ENCODE measurements around the gene APOL1.
"Not testable (repeated sequence)": the region's sequence is repeated elsewhere in the genome, so short reads cannot be mapped to it uniquely, and the experiment has no call there.

Gene APOL1, protein sequence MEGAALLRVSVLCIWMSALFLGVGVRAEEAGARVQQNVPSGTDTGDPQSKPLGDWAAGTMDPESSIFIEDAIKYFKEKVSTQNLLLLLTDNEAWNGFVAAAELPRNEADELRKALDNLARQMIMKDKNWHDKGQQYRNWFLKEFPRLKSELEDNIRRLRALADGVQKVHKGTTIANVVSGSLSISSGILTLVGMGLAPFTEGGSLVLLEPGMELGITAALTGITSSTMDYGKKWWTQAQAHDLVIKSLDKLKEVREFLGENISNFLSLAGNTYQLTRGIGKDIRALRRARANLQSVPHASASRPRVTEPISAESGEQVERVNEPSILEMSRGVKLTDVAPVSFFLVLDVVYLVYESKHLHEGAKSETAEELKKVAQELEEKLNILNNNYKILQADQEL

DNA sequence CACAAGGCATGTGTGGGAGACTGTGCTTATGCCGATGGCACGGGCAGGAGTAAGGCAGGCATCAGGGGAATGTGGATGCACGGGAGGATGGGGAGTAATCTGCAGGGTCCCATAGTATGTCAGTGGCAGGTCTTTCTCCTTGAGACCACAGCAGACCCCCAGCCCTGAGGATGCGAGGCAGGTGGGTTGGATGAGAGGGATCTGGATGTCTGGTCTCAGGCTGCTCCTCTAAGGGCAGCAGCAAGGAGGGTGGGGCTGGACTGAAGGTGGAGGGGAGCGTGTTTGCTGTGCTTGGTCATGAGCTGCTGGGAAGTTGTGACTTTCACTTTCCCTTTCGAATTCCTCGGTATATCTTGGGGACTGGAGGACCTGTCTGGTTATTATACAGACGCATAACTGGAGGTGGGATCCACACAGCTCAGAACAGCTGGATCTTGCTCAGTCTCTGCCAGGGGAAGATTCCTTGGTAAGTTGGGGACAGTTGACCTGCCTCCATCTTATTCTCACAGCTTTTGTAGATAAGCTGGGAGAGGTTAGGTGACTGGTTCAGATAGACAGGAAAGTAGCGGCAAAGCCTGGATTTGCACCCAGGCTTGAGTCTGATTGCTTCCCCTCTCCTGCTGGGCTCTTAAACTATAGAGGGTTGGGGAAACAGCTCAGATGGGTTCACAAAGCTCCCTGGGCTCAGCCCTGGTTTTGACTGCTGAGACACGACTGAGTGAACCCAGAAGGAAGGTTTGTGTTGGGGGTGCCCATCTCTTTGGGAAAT lies at the start of gene APOL1:
TSS of gene APOL1 (plus strand) at position 380 of the 769 bp plus-strand sequence. CDS start 1,823 bp downstream, outside the sequence.
- peak; percentile 84 for DNase-seq (ENCODE audit: low spot score)
- FAIRE-seq, result peak; percentile 76

DNA sequence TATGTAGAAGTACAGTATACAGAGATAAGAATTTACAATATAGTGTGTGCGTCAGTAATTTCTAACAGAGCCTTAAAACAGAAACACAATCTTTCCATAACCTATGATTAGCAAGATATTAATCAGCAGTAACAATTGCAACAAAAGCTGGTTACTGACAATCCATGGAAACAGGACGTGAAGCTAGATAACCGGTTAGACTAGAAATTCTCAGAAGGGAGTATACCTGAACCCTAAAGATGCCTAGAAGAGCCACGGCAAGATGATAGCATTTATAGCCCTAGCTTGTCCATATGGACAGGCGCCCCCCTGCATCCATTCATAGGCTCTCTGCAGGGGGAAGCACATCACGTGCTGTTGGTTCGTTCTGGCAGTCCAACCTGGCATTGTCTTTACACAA lies 49.5 kb upstream of the APOL1 start:
- not testable (repeated sequence) for FAIRE-seq; DNase-seq (ENCODE audit: low spot score)

DNA sequence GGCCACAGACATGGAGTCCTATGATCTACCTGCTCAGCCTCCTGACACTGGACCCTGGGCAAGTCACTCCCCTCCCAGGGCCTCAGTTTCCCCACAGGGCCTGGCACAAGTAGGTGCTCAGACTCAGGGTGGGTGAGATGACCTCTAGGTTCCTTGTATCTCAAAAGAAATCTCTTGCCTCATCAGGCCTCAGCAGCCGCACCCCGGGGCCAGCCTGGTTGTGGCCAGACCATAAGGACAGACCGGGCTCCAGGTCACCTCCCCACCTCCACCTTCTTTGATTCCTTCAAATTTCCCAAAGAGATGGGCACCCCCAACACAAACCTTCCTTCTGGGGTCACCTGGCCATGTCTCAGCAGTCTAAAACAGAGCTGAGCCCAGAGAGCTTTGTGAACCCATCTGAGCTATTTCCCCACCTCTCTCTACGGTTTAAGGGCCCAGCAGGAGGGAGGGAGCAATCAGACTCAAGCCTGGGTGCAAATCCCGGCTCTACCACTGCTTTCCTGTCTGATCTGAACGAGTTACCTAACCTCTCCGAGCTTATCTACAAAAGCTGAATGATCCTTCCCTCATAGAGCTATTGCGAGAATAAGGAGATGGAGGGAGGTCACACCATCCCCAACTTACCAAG lies 48.8 kb upstream of the APOL1 start:
- FAIRE-seq (no peak), DNase-seq (ENCODE audit: low spot score) (no peak)

DNA sequence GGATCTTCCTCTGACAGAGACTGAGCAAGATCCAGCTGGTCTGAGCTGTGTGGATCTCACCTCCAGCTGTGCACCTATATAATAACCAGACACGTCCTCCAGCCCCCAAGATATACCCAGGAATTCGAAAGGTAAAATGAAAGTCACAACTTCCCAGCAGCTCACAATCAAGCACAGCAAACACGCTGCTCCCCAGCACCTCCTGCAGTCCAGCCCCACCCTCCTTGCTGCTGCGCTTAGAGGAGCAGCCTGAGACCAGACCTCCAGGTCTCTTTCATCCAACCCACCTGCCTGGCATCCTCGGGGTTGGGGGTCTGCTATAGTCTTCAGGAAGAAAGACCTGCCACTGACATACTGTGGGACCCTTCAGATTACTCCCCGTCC lies 48.3 kb upstream of the APOL1 start:
- no peak for FAIRE-seq
- DNase-seq (ENCODE audit: low spot score), result no peak

DNA sequence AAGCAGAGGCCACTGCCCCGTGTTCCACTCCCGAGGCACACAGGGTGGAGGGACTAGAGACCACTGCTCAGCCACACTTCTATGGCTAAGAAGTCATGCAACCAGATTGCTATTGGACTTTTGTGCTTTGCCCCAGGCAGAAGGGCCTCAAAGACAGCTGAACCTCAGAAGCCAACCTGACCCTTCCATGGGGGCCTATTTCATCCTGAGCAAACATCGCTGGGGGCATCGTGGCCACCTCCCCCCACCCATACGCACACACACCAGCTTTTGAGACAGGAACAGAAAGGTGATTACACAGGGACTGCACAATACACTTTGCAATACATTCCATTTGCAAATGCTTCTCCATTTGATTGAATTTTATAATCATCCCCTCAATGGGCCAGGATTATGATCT lies 47.4 kb upstream of the APOL1 start:
- FAIRE-seq; DNase-seq (ENCODE audit: low spot score): not testable (repeated sequence)

DNA sequence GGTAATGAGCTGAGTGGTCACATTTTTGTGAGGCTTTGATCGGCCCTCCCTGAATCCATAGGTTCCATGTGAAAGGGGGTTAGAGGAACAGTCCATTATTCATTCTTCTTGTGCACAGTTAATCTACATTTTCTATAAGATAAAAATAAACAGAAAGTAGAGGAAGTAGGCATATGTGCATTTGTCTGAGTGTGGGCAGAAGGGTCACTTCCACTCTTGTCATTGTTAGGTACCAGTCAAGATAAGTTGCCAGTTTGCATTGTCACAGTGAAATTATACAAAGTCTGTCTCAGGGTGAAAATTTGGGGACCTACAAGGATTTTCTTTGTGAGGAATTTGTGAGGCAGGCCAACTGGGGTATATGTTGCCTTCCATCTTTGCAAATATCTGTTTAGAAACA lies 46.7 kb upstream of the APOL1 start:
- DNase-seq (ENCODE audit: low spot score), result no peak
- FAIRE-seq, result no peak

DNA sequence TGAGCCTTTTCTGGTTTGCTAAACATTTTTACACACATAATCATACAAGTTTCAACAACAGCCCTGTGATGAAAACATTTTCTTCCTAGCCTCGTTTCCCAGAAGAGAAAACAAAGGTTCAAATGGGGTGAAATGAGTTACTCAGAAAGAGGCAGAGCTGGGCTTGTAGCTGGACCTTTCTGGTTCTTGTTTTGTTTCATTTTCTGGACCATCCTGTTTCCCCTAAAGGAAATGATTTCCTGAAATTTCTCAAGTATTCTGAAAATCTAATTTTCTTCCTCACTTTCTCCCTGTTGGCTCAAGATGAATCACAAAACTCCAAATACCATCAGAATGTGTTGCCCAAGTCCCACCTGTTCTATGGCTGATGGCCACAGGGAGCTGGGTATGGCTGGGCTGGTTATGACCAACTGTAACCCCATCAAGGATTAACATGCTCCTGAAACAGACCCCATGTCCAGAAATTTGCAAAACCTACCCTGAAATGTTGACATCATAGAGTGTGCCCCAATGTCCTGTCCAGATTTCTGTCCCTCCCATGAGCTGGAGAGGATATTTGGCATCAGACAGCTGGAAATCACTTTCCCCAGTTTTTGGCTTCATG lies 44.7 kb upstream of the APOL1 start:
- no peak for FAIRE-seq
- DNase-seq (ENCODE audit: low spot score), result no peak

DNA sequence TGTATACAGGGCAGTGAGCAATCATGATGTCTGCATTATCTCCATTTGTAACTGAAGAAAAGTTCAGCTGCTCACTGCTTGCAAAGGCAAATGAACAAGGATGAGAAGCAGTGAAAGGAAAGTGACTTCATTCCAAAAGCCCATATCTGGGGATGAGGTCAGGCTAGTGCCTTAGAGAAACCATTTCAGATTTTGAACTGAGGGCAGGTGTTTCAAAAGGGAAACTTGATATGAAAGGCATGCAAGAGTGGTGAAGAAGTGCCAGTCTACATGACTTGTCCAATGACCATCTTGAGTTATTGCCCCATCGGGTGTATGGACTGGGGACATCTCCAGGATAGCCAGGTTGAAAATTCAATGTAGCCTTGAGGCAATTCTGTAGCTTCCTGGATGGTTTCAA lies 44.0 kb upstream of the APOL1 start:
- DNase-seq (ENCODE audit: low spot score), result no peak
- no peak for FAIRE-seq

DNA sequence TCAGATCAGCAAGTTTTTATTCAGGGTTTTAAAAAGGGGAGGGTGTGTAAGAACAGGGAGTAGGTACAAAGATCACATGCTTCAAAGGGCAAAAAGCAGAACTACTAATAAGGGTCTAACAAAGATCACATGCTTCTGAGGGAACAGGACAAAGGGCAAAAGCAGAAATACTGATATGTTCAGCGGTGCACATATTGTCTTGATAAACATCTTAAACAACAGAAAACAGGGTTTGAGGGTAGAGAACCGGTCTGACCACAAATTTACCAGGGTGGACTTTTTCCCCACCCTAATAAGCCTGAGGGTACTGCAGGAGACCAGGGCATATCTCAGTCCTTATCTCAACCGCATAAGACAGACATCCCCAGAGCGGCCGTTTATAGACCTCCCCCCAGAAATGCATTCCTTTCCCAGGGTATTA lies 43.4 kb upstream of the APOL1 start:
- not testable (repeated sequence) for DNase-seq (ENCODE audit: low spot score); FAIRE-seq

DNA sequence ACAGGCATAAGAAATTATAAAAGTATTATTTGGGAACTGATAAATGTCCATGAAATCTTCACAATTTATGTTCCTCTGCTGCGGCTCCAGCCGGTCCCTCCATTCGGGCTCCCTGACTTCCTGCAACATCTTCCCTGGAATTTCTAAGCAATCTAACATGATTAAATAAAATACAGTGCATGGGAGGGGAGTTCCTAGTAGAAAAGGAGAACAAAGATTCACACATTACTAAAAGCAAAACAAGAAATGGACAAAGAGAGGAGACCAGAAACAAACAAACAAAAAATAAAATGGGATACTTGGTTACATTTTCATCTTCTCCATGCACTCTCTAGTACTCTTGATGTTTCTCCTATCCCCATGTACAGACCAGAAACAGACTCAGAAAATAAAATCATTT lies 42.7 kb upstream of the APOL1 start:
- no peak for FAIRE-seq
- no peak for DNase-seq (ENCODE audit: low spot score)

DNA sequence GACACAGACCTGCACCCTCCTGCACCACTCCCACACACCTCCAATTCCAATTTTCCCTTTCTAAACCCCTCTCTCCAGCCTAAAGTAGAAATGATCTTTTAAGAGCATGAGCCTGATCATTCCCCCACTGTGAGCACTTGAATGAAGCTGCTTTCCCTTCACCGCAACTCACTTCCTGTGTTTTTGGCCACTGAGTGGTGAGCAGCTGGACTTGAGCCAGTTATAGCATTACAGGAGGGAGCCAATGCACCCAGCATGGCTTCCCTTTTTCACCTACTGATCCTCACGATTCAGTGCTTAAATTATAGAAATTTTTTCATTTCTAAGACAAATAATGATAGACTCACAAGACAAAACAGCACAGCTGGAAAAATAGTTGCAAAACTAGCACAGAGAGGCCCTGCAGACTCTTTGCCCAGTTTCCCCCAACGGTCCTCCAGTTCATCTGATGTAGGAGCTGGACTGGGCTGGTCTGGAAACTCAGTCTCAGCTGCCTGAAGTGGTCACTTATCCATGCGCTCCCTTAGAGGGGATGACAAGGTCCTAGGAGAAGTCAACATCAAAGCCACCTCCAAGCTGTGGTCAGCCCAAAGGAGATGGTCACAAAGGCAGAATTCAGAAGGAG lies 41.6 kb upstream of the APOL1 start:
- DNase-seq (ENCODE audit: low spot score), result peak; percentile 18

DNA sequence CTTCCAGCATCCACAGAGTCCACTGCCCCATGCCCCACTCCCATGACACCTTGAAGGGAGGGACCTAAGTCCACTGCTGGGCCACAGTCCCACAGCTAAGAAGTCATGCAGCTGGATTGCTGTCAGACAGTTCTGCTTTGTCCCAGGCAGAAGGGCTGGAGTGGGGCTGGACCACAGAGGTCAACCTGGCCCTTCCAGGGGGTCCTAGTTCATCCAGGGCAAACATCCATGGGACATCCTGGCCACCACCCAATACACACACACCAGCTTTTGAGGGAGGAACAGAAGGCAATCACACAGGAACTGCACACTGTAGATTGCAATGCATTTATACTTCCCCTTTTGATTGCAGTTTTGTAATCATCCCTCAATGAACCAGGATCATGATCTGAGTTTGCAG lies 40.0 kb upstream of the APOL1 start:
- DNase-seq (ENCODE audit: low spot score) (no peak), FAIRE-seq (no peak)

More for the DNA sequence above, 41.6 kb upstream of the APOL1 start:
- peak; percentile 25 for FAIRE-seq

DNA sequence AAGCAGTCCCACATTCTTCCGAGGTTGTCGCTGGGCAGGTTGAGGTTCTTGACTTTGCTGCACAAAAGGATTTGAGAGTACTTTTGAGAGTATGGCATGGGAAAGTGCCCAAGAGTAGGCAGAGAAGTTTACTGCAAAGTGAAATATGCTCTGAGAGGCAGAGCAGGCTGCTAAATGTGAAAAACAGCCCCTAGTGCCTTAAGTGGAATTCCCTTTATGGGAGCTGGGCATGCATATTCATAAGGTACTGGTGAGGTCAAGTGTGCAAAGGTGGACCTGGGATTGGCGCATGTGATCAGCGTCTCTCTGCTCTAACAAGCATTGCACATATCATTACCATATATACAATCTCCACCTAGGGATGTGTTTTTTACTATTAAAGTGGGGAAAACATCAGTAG lies 39.3 kb upstream of the APOL1 start:
- FAIRE-seq (no peak), DNase-seq (ENCODE audit: low spot score) (no peak)

DNA sequence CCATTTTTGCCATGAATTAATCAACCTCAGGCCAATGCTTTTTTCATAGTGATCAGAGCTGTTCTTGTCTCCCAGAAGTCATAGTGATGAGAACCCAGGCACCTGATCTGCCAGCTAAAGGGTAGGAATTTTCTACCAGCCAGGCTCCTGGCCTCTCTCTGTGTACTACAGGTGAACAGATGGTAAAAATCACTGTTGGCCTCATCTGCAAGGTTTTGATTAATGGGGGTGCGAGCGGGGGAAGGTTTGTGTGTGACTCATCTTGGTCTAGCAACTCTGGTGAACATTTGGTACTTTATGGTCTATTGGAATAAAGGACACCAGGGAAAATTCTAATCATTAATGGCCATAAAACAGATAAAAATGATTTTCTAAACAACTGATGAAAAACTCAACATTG lies 37.0 kb upstream of the APOL1 start:
- DNase-seq (ENCODE audit: low spot score), result no peak
- no peak for FAIRE-seq

DNA sequence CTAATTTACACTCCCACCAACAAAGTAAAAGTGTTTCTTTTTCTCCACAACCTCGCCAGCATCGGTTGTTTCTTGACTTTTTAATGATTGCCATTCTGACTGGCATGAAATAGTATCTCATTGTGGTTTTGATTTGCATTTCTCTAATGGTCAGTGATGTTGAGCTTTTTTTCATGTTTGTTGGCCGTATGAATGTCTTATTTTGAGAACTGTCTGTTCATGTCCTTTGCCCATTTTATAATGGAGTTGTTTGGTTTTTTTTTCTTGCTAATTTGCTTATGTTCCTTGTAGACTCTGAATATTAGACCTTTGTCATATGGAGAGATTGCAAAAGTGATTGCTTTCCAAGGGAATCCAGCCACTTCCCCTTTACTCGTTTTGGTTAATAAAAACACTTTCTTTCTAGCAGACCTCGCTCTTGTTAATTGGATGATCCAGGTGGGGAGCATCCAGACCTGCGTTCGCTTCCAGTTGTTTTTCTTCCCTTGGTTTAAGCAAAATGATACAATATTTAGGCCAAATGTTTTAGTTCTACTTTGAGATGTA lies 34.2 kb upstream of the APOL1 start:
- no peak for DNase-seq (ENCODE audit: low spot score)
- no peak for FAIRE-seq

DNA sequence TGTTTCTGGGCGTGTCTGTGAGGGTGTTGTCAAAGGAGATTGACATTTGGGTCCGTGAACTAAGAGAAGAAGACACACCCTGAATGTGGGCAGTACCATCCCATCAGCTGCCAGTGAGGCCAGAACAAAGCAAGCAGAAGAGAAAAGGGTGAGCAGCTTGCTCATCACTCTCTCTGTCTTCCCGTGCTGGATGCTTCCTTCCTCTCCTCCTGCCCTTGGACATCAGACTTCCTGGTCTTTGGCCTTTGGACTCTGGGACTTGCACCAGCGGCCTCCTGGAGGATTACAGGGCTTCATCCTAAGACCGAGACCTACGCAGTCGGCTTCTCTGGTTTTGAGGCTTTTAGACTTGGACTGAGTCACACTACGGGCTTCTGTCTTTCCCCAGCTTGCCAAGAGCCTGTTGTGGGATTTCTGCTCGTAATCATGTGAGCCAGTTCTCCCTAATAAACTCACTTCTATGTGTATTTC lies 32.4 kb upstream of the APOL1 start:
- DNase-seq (ENCODE audit: low spot score) (peak; percentile 55), FAIRE-seq (peak; percentile 71)

DNA sequence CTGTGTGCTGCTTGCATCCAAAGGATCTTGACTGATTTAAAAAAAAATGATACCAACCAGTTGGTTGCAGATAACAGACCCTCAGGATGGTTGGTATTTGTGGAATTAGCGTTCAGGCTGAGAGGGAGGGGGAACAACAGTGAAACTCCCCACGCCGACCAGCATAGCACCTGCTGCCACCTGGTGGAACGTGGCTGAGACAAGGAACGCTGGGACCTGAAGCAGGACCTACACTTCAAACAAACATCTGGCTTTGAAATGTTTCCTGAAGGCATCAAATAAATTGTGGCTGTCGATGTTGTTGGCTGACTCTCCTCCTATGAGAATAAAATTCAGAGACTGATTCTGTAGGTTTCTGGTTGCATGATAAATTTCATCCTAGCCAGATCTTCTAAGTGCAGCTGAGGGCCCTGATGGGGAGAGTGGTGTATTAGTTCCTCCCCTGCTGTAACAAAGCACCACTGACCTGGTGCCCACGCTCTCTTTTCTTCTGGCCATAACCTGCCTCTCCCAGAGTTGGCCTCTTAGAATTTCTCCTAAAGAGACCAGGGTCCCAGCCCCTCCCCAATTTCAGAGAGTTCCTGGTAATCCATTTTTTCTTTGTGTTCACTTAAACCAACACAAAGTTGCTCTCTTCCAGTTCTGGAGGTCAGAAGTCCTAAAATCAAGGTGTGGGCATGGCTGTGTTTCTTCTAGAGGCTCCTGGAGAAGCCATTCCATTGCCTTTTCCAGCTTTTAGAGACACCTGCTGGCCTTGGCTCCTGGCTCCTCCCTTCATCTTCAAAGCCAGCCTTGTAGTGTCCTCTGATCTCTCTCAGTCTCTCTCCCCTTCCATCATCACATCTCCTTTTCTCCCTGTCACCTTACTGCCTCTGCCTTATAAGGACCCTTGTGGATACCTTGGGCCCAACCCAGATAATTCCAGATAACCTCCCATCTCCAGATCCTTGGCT lies 30.9 kb upstream of the APOL1 start:
- DNase-seq (ENCODE audit: low spot score) (no peak), FAIRE-seq (no peak)

DNA sequence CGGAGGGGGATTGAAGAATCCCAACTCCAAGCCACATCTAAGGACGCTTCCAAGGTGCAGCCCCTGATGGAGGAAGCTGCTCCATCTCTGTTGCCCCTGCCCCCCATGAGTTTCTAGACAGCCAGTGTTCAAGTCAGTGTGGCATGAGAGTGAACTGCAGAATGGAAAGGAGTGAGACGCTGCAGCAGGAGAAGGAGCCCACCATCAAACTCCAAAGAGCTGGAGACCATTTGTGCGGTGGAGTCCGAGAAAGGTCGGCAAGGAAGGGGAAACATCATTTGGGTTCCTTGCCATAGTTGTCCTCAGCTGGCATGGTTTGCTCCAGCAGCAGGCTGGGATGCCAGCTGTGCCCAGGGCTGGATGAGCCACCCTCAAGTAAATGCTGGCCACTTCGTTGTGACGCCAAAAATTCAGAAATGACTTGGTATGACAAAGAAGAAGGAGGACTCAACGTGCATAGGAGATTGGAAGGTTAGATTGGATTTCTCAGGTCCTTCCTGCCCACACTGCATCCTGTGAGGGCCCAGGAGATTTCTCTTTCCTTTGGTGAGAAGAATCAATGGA lies 30.0 kb upstream of the APOL1 start:
- DNase-seq (ENCODE audit: low spot score) (no peak), FAIRE-seq (no peak)

DNA sequence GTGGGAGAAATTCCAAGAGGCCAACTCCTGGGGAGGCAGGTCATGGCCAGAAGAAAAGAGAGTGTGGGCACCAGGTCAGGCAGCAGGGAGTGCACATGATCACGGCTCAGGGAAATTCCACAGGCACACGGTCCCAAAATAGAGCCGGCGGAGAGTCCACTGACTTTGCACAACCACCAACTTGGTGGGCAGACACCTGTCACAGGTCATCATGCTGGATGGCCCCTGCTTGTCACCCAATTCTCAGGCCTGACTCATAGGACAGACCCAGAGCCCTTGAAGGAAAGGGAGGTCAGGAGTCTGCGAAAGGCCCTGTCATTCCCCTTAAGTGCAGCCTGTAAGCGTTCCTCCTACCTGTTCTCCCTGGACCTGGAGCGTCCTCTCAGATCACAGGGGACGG lies 29.4 kb upstream of the APOL1 start:
- FAIRE-seq, result no peak

More for the DNA sequence above, 29.4 kb upstream of the APOL1 start:
- DNase-seq (ENCODE audit: low spot score), result no peak
